HG03378 (cell line): ENCODE measurements around the gene PROP1.
"Not testable (repeated sequence)": the region's sequence is repeated elsewhere in the genome, so short reads cannot be mapped to it uniquely, and the experiment has no call there.

ENCODE experiments used
- ATAC-seq: cut with Tn5 transposase; IDR thresholded peaks from one replicate; pipeline ENCODE4 v1.9.1; 2021; ENCODE audit warnings: mild to moderate bottlenecking, moderate library complexity; ENCODE audit not compliant: unreplicated experiment

Gene PROP1

GRCh38 chr5:177995691-177996595 lies at the start of gene PROP1:
PROP1 (minus strand) TSS chr5:177996242; CDS start chr5:177995933, 309 bp downstream.
- no peak for ATAC-seq

GRCh38 chr5:178019379-178020030 lies 23.5 kb upstream of the PROP1 start:
- ATAC-seq: not testable (repeated sequence)

GRCh38 chr5:178012758-178013157 lies 16.7 kb upstream of the PROP1 start:
- ATAC-seq: not testable (repeated sequence)

- ATAC-seq: not testable (repeated sequence)
Observed at GRCh38 chr5:178011816-178012554, 15.9 kb upstream of the PROP1 start.

GRCh38 chr5:178007272-178007671 lies 11.2 kb upstream of the PROP1 start:
- not testable (repeated sequence) for ATAC-seq

GRCh38 chr5:178006536-178007231 lies 10.6 kb upstream of the PROP1 start:
- not testable (repeated sequence) for ATAC-seq

- ATAC-seq: not testable (repeated sequence)
Observed at GRCh38 chr5:178006181-178006535, 10.1 kb upstream of the PROP1 start.

GRCh38 chr5:177997846-177998245 lies 1.8 kb upstream of the PROP1 start:
- no peak for ATAC-seq

- no peak for ATAC-seq
Observed at GRCh38 chr5:177997319-177997670, 1.3 kb upstream of the PROP1 start.

GRCh38 chr5:177996660-177997318 lies 747 bp upstream of the PROP1 start:
- no peak for ATAC-seq

GRCh38 chr5:177994561-177995190 lies 1.4 kb downstream of the PROP1 start:
- no peak for ATAC-seq

- no peak for ATAC-seq
Observed at GRCh38 chr5:177994063-177994462, 2.0 kb downstream of the PROP1 start.

- no peak for ATAC-seq
Observed at GRCh38 chr5:177992466-177992865, 3.6 kb downstream of the PROP1 start.

- ATAC-seq: no peak
Observed at GRCh38 chr5:177988989-177989625, 6.9 kb downstream of the PROP1 start.

GRCh38 chr5:177987326-177987725 lies 8.7 kb downstream of the PROP1 start:
- ATAC-seq: no peak

- ATAC-seq: no peak
Observed at GRCh38 chr5:177985430-177986040, 10.5 kb downstream of the PROP1 start.

GRCh38 chr5:177984584-177985206 lies 11.3 kb downstream of the PROP1 start:
- no peak for ATAC-seq

- ATAC-seq: no peak
Observed at GRCh38 chr5:177983763-177984583, 12.1 kb downstream of the PROP1 start.
